B cell (primary cell): ENCODE results near the gene PLXNB1. TPM values are rescaled to one million over a fixed set of nuclear protein-coding genes. Genes with fewer than 3 reads are reported as not detected.

Experiments used
- ATAC-seq: fragments of 200-7000 bp; cut with Tn5 transposase; one replicate; pipeline ENCODE4 v1.10.0; 2021; ENCODE audit warnings: low read depth, mild to moderate bottlenecking, moderate number of reproducible peaks, moderate library complexity
- CTCF ChIA-PET: fragments of 350-600 bp; sonication (Branson Sonifier 250); formaldehyde crosslinking; loops from one replicate; lab custom pipeline; 2021; ENCODE audit warnings: antibody characterized with exemption, inconsistent platforms; lab: Charles Lee
- POLR2A ChIA-PET: fragments of 350-600 bp; sonication (Branson Sonifier 250); formaldehyde crosslinking; loops from one replicate; lab custom pipeline; 2021; ENCODE audit warnings: antibody characterized with exemption; lab: Charles Lee
- DNase-seq: peaks from one replicate; pipeline ENCODE4 v3.0.0; 2013
- H2AFZ ChIP-seq: 2 replicates; pipeline ENCODE4 v1.6.1; 2012; ENCODE audit warnings: mild to moderate bottlenecking, low read depth, low read length; ENCODE audit not compliant: insufficient read depth, poor library complexity, severe bottlenecking
- H3K27ac ChIP-seq, 2 donors: 1 replicate in 1 of 2; 2 replicates in 1 of 2; pipeline ENCODE4 v1.5.1; 2012 to 2013; ENCODE audit warnings: low read length in 2 of 2, mild to moderate bottlenecking in 2 of 2, moderate library complexity in 1 of 2
- H3K27me3 ChIP-seq, 4 experiments: fragments of 200-600 bp in 1 of 4; sonication (generic) in 1 of 4; replicated peaks in 1 of 4; 1 replicate in 2 of 4; 2 replicates in 2 of 4; pipeline versions ENCODE4 v1.6.1 to v1.7.0; 2013 to 2016; ENCODE audit warnings: low read length in 3 of 4, mild to moderate bottlenecking in 2 of 4, mixed read lengths in 1 of 4, moderate library complexity in 1 of 4; ENCODE audit not compliant: insufficient read depth in 4 of 4, control insufficient read depth in 3 of 4; ENCODE audit errors: control extremely low read depth in 1 of 4
- H3K36me3 ChIP-seq, 2 experiments: replicated peaks in 1 of 2; 1 replicate in 1 of 2; 2 replicates in 1 of 2; pipeline versions ENCODE4 v1.6.1 to v1.7.1; 2013; ENCODE audit warnings: low read length in 1 of 2; ENCODE audit not compliant: insufficient read depth in 2 of 2, control insufficient read depth in 1 of 2; ENCODE audit errors: control extremely low read depth in 1 of 2, extremely low read depth in 1 of 2
- H3K4me1 ChIP-seq, 2 donors: fragments of 200-600 bp in 1 of 2; sonication (generic) in 1 of 2; 1 replicate in 1 of 2; 2 replicates in 1 of 2; pipeline versions ENCODE4 v1.5.1 to v1.6.1; 2013 to 2017; ENCODE audit warnings: low read length in 2 of 2; ENCODE audit not compliant: control insufficient read depth in 2 of 2, insufficient read depth in 2 of 2
- H3K4me2 ChIP-seq: replicated peaks from 2 replicates; pipeline ENCODE3; 2012; ENCODE audit warnings: mild to moderate bottlenecking, low read depth, low read length; ENCODE audit not compliant: poor library complexity, severe bottlenecking
- H3K4me3 ChIP-seq, 5 experiments: fragments of 200-600 bp in 1 of 5; sonication (generic) in 1 of 5; 1 replicate in 3 of 5; 2 replicates in 2 of 5; pipeline versions ENCODE4 v1.5.1 to v1.7.0; 2011 to 2016; ENCODE audit warnings: low read length in 4 of 5, mild to moderate bottlenecking in 4 of 5, low read depth in 2 of 5, control low read depth in 1 of 5, moderate library complexity in 1 of 5; ENCODE audit not compliant: insufficient read depth in 1 of 5; ENCODE audit errors: control extremely low read depth in 1 of 5, extremely low read depth in 1 of 5
- H3K79me2 ChIP-seq: fragments of 200-600 bp; sonication (generic); one replicate; pipeline ENCODE4 v1.6.0; 2016; ENCODE audit warnings: low read length; ENCODE audit not compliant: control insufficient read depth, insufficient read depth
- H3K9ac ChIP-seq: fragments of 200-600 bp; sonication (generic); 2 replicates; pipeline ENCODE4 v1.6.1; 2017; ENCODE audit warnings: mild to moderate bottlenecking, low read length, moderate library complexity
- H3K9me3 ChIP-seq, 3 donors: one replicate each; pipeline versions ENCODE4 v1.6.1 to v1.7.1; 2013; ENCODE audit warnings: low read length in 2 of 3; ENCODE audit not compliant: control insufficient read depth in 2 of 3, insufficient read depth in 1 of 3; ENCODE audit errors: control extremely low read depth in 1 of 3
- H4K20me1 ChIP-seq: 2 replicates; pipeline ENCODE4 v1.6.0; 2012; ENCODE audit warnings: mild to moderate bottlenecking, low read length; ENCODE audit not compliant: insufficient read depth, control insufficient read depth, poor library complexity, severe bottlenecking
- H3K27ac Mint-ChIP-seq: one replicate; pipeline ENCODE4 v1.8.0; 2021; ENCODE audit warnings: mixed read lengths
- H3K27me3 Mint-ChIP-seq: one replicate; pipeline ENCODE4 v1.8.0; 2021; ENCODE audit warnings: mixed read lengths
- H3K4me1 Mint-ChIP-seq: one replicate; pipeline ENCODE4 v1.8.0; 2021; ENCODE audit warnings: mixed read lengths
- H3K4me3 Mint-ChIP-seq: one replicate; pipeline ENCODE4 v1.8.0; 2021; ENCODE audit warnings: mixed read lengths
- H3K9me3 Mint-ChIP-seq: one replicate; pipeline ENCODE4 v1.8.0; 2022; ENCODE audit warnings: mixed read lengths; ENCODE audit not compliant: insufficient read depth
- EZH2 ChIP-seq: IDR thresholded peaks from 2 replicates; pipeline ENCODE4 v1.6.1; 2012; ENCODE audit warnings: borderline replicate concordance, low read depth, mild to moderate bottlenecking, moderate library complexity, low read length; ENCODE audit not compliant: insufficient read depth, poor library complexity, severe bottlenecking
- WGBS: methylation state at CpG from one replicate; pipeline ENCODE4 v1.1.5; 2013; ENCODE audit warnings: missing lambda C conversion rate; ENCODE audit not compliant: insufficient coverage; 5-methylcytosine and 5-hydroxymethylcytosine counted together
- intact Hi-C: fragments of 100-400 bp; cut with micrococcal nuclease; formaldehyde crosslinking; loops from one replicate; pipeline ENCODE4 v1.10.0; 2022
- polyA plus RNA-seq: library from polyadenylated mRNA; depleted of rRNA; stranded (reverse); fragments of >200 nt; gene quantifications from 2 replicates; pipeline ENCODE4 v1.2.3, GENCODE V29; 2012
- small RNA-seq: library from RNA; depleted of rRNA; stranded (forward); fragments of <200 nt; gene quantifications from one replicate; pipeline ENCODE3, GENCODE V24; 2012; ENCODE audit warnings: low replicate concordance, low read depth; ENCODE audit not compliant: insufficient read length
- total RNA-seq, 2 donors: library from RNA; stranded (reverse); fragments of 120-200 nt in 1 of 2; gene quantifications; 1 replicate in 1 of 2; 2 replicates in 1 of 2; pipeline versions ENCODE4 v1.2.3 to v1.2.4, GENCODE V29; 2013 to 2022
- TF ChIP-seq, protein P1 (sequence below): fragments of 200-600 bp; IDR thresholded peaks from one replicate; pipeline ENCODE4 v1.8.0; 2022; ENCODE audit warnings: antibody characterized with exemption, mild to moderate bottlenecking

Gene PLXNB1
- total and polyA plus RNA-seq, 2 donors (not counting 1 experiment from before 2014, with no cell fraction given) = 0.95 to 5.0 TPM

GRCh38 chr3:48353987-48354386 is 75.9 kb downstream of the PLXNB1 start:
- no peak overlapping the region for H3K4me2 ChIP-seq
- DNase-seq (no peak), ATAC-seq (no peak)
- H3K4me1 ChIP-seq = no peaks in the 10 kb centered on the region
- H3K79me2 ChIP-seq = no peaks in the 10 kb centered on the region
- no peaks in the 10 kb centered on the region for H3K9me3 Mint-ChIP-seq
- no peaks in the 10 kb centered on the region for H3K36me3 ChIP-seq
- intact Hi-C loops = no loop called here
- no peak overlapping the region for H3K27ac ChIP-seq
- no peak overlapping the region for H2AFZ ChIP-seq
- no peak overlapping the region for H3K27ac Mint-ChIP-seq
- H3K27me3 Mint-ChIP-seq = peaks cover 44% of the 10 kb centered on the region
- TF ChIP-seq, protein P1, sequence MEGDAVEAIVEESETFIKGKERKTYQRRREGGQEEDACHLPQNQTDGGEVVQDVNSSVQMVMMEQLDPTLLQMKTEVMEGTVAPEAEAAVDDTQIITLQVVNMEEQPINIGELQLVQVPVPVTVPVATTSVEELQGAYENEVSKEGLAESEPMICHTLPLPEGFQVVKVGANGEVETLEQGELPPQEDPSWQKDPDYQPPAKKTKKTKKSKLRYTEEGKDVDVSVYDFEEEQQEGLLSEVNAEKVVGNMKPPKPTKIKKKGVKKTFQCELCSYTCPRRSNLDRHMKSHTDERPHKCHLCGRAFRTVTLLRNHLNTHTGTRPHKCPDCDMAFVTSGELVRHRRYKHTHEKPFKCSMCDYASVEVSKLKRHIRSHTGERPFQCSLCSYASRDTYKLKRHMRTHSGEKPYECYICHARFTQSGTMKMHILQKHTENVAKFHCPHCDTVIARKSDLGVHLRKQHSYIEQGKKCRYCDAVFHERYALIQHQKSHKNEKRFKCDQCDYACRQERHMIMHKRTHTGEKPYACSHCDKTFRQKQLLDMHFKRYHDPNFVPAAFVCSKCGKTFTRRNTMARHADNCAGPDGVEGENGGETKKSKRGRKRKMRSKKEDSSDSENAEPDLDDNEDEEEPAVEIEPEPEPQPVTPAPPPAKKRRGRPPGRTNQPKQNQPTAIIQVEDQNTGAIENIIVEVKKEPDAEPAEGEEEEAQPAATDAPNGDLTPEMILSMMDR = no peak
- no peak for TF ChIP-seq EZH2
- peaks cover 0 to 33% (median 9%) of the 10 kb centered on the region in 4 experiments for H3K27me3 ChIP-seq
- no peak overlapping the region for H3K4me3 ChIP-seq
- no peaks in the 10 kb centered on the region for H4K20me1 ChIP-seq
- POLR2A ChIA-PET = interaction anchor here (0.7 kb wide), 1 partner anchor 58 kb away, joined by 4 read pairs; no protein-coding TSS in a partner anchor
- WGBS = 81% methylated on average over 2 of the region's 4 CpGs
- no peak overlapping the region for H3K4me3 Mint-ChIP-seq
- CTCF ChIA-PET = no interaction called here
- peaks cover 0 to 17% (median 9%) of the 10 kb centered on the region in 3 donors for H3K9me3 ChIP-seq
- no peak overlapping the region for H3K9ac ChIP-seq
- no peaks in the 10 kb centered on the region for H3K4me1 Mint-ChIP-seq

Small RNAs within 50 kb of the gene (small RNA-seq; reads per million reads assigned to genes)
- not detected for gene RN7SL321P

Other genes starting within 250 kb of the PLXNB1 start
- 0.07 and 0.53 TPM in 2 replicates for gene CDC25A, start 241.7 kb downstream of the PLXNB1 start, total RNA-seq
- 0.22 and 0.27 TPM in 2 replicates for gene CDC25A, start 241.7 kb downstream of the PLXNB1 start, polyA plus RNA-seq
- gene CAMP, start 206.6 kb downstream of the PLXNB1 start, total RNA-seq = not detected in 2 replicates
- gene CAMP, start 206.6 kb downstream of the PLXNB1 start, polyA plus RNA-seq = 0.22 and 0.30 TPM in 2 replicates
- 29.8 and 34.7 TPM in 2 replicates for gene ZNF589, start 189.0 kb downstream of the PLXNB1 start, total RNA-seq
- gene ZNF589, start 189.0 kb downstream of the PLXNB1 start, polyA plus RNA-seq = 36.1 and 36.8 TPM in 2 replicates
- gene NME6, start 128.7 kb downstream of the PLXNB1 start, total RNA-seq = 48.9 and 52.4 TPM in 2 replicates
- 14.4 and 17.9 TPM in 2 replicates for gene NME6, start 128.7 kb downstream of the PLXNB1 start, polyA plus RNA-seq
- gene SPINK8, start 96.4 kb downstream of the PLXNB1 start, total RNA-seq = not detected in 2 replicates
- not detected in 2 replicates for gene SPINK8, start 96.4 kb downstream of the PLXNB1 start, polyA plus RNA-seq
- gene FBXW12, start 57.9 kb downstream of the PLXNB1 start, total RNA-seq = not detected in 2 replicates
- not detected in 2 replicates for gene FBXW12, start 57.9 kb downstream of the PLXNB1 start, polyA plus RNA-seq
- gene CCDC51, start 10.0 kb upstream of the PLXNB1 start, total RNA-seq = 5.0 and 6.2 TPM in 2 replicates
- 4.5 and 5.9 TPM in 2 replicates for gene CCDC51, start 10.0 kb upstream of the PLXNB1 start, polyA plus RNA-seq
- 185 and 194 TPM in 2 replicates for gene TMA7, start 10.2 kb upstream of the PLXNB1 start, total RNA-seq
- 169 and 191 TPM in 2 replicates for gene TMA7, start 10.2 kb upstream of the PLXNB1 start, polyA plus RNA-seq
- 11.6 and 14.3 TPM in 2 replicates for gene ATRIP, start 16.7 kb upstream of the PLXNB1 start, total RNA-seq
- gene ATRIP, start 16.7 kb upstream of the PLXNB1 start, polyA plus RNA-seq = 10.5 and 12.6 TPM in 2 replicates
- 145 and 147 TPM in 2 replicates for gene SHISA5, start 74.1 kb upstream of the PLXNB1 start, total RNA-seq
- gene SHISA5, start 74.1 kb upstream of the PLXNB1 start, polyA plus RNA-seq = 133 and 183 TPM in 2 replicates
- 3.2 and 3.3 TPM in 2 replicates for gene PFKFB4, start 126.7 kb upstream of the PLXNB1 start, total RNA-seq
- gene PFKFB4, start 126.7 kb upstream of the PLXNB1 start, polyA plus RNA-seq = 1.3 and 1.7 TPM in 2 replicates
- gene UCN2, start 133.7 kb upstream of the PLXNB1 start, total RNA-seq = not detected in 2 replicates
- not detected in 2 replicates for gene UCN2, start 133.7 kb upstream of the PLXNB1 start, polyA plus RNA-seq
- gene COL7A1, start 165.2 kb upstream of the PLXNB1 start, total RNA-seq = 2.1 and 3.3 TPM in 2 replicates
- 0.75 and 2.9 TPM in 2 replicates for gene COL7A1, start 165.2 kb upstream of the PLXNB1 start, polyA plus RNA-seq
- gene UQCRC1, start 179.6 kb upstream of the PLXNB1 start, total RNA-seq = 98.9 and 99.9 TPM in 2 replicates
- 132 and 195 TPM in 2 replicates for gene UQCRC1, start 179.6 kb upstream of the PLXNB1 start, polyA plus RNA-seq
- not detected in 2 replicates for gene TMEM89, start 191.7 kb upstream of the PLXNB1 start, total RNA-seq
- not detected in 2 replicates for gene TMEM89, start 191.7 kb upstream of the PLXNB1 start, polyA plus RNA-seq
- gene SLC26A6, start 205.4 kb upstream of the PLXNB1 start, total RNA-seq = 26.7 and 30.6 TPM in 2 replicates
- 22.5 and 24.0 TPM in 2 replicates for gene SLC26A6, start 205.4 kb upstream of the PLXNB1 start, polyA plus RNA-seq
- 2.5 and 2.8 TPM in 2 replicates for gene CELSR3, start 232.8 kb upstream of the PLXNB1 start, total RNA-seq
- gene CELSR3, start 232.8 kb upstream of the PLXNB1 start, polyA plus RNA-seq = 1.2 and 2.4 TPM in 2 replicates